A549 (cell line): ENCODE data around the gene JAKMIP1. TPM values are rescaled to one million over a fixed set of nuclear protein-coding genes. Genes with fewer than 3 reads are reported as not detected.

Source experiments
- ATAC-seq, 2 experiments: fragments of 200-7000 bp in 1 of 2; fragments of >200 bp in 1 of 2; cut with Nextera tagmentation in 1 of 2; cut with Tn5 transposase in 1 of 2; 3 replicates each; pipeline versions ENCODE4 v1.8.0 to v1.9.1; 2018 to 2020; ENCODE audit warnings: mild to moderate bottlenecking in 1 of 2, moderate library complexity in 1 of 2
- CTCF ChIA-PET: fragments of 300-600 bp; sonication (Branson Sonifier 250); formaldehyde crosslinking; extraction: SDS; loops from one replicate; lab custom pipeline; 2021; ENCODE audit warnings: antibody characterized with exemption, inconsistent platforms; lab: Yijun Ruan, JAX
- POLR2A ChIA-PET: fragments of 350-600 bp; formaldehyde crosslinking; extraction: SDS; loops from one replicate; lab custom pipeline; 2021; ENCODE audit warnings: antibody characterized with exemption, inconsistent platforms; lab: Yijun Ruan, JAX
- DNase-seq, 2 experiments: peaks; one replicate each; pipeline versions ENCODE4 v3.0.0 to v3.0.0-alpha.2; 2011 to 2016; ENCODE audit warnings: low read depth in 1 of 2, low spot score in 1 of 2
- FAIRE-seq: peaks from 2 replicates; lab custom pipeline; 2011; peaks lifted over from hg19 to GRCh38; lab: Jason Lieb, UNC
- H3K27ac ChIP-seq, 2 experiments: fragments of >200 bp; sonication (Bioruptor Twin); formaldehyde crosslinking; 3 replicates each; pipeline ENCODE4 v1.5.1; 2016 to 2017
- H3K4me1 ChIP-seq: fragments of >200 bp; sonication (Bioruptor Twin); formaldehyde crosslinking; 3 replicates; pipeline ENCODE4 v1.6.1; 2016
- H3K4me2 ChIP-seq: fragments of >200 bp; sonication (Bioruptor Twin); formaldehyde crosslinking; 3 replicates; pipeline ENCODE4 v1.6.1; 2016
- H3K4me3 ChIP-seq: fragments of >200 bp; sonication (Bioruptor Twin); formaldehyde crosslinking; 3 replicates; pipeline ENCODE4 v1.5.1; 2016
- H3K9me3 ChIP-seq: fragments of >200 bp; sonication (Bioruptor Twin); formaldehyde crosslinking; 3 replicates; pipeline ENCODE4 v1.6.1; 2016
- BCL3 ChIP-seq: fragments of >200 bp; sonication (Bioruptor Twin); formaldehyde crosslinking; IDR thresholded peaks from 3 replicates; pipeline ENCODE4 v1.6.1; 2016
- CBX2 ChIP-seq: fragments of 200-600 bp; sonication (generic); IDR thresholded peaks from 2 replicates; pipeline ENCODE4 v1.6.1; 2016; ENCODE audit warnings: low read depth, mild to moderate bottlenecking, borderline replicate concordance
- CEBPB ChIP-seq, 2 experiments: fragments of >200 bp in 1 of 2; sonication (Bioruptor Twin) in 1 of 2; formaldehyde crosslinking in 1 of 2; IDR thresholded peaks; 2 replicates each; pipeline ENCODE4 v1.6.1; 2012 to 2016
- CTCF ChIP-seq: fragments of >200 bp; sonication (Bioruptor Twin); formaldehyde crosslinking; IDR thresholded peaks from 3 replicates; pipeline ENCODE4 v1.5.1; 2016
- EHF ChIP-seq: fragments of 250-450 bp; sonication (Bioruptor Pico); IDR thresholded peaks from 2 replicates; pipeline ENCODE4 v1.5.0; 2020; ENCODE audit warnings: mild to moderate bottlenecking
- EHMT2 ChIP-seq: fragments of 200-600 bp; sonication (generic); IDR thresholded peaks from 2 replicates; pipeline ENCODE4 v1.6.1; 2016; ENCODE audit warnings: antibody characterized with exemption, low read depth, mild to moderate bottlenecking, moderate library complexity
- ESRRA ChIP-seq: fragments of 150-350 bp; IDR thresholded peaks from 2 replicates; pipeline ENCODE4 v1.6.1; 2014; ENCODE audit warnings: mild to moderate bottlenecking, low read length, borderline replicate concordance
- FOSB ChIP-seq: fragments of 250-450 bp; sonication (Bioruptor Pico); IDR thresholded peaks from 2 replicates; pipeline ENCODE4 v1.5.0; 2020; ENCODE audit warnings: mild to moderate bottlenecking, moderate library complexity
- FOSL2 ChIP-seq, 2 experiments: fragments of 450-650 bp in 1 of 2; fragments of >200 bp in 1 of 2; sonication (Bioruptor Twin) in 1 of 2; formaldehyde crosslinking; IDR thresholded peaks; 2 replicates each; pipeline versions ENCODE4 v1.5.0 to v1.6.1; 2016 to 2020; ENCODE audit warnings: mild to moderate bottlenecking in 1 of 2, moderate library complexity in 1 of 2
- HDAC2 ChIP-seq: fragments of 200-600 bp; sonication (generic); IDR thresholded peaks from 2 replicates; pipeline ENCODE4 v1.6.1; 2016
- HOXB13 ChIP-seq: fragments of 250-450 bp; sonication (Bioruptor Pico); IDR thresholded peaks from 2 replicates; pipeline ENCODE4 v1.5.0; 2020; ENCODE audit warnings: low read depth, mild to moderate bottlenecking, moderate library complexity
- HOXB5 ChIP-seq: fragments of 250-450 bp; sonication (Bioruptor Pico); IDR thresholded peaks from 2 replicates; pipeline ENCODE4 v1.5.0; 2020; ENCODE audit warnings: mild to moderate bottlenecking, moderate library complexity
- JUN ChIP-seq, 2 experiments: fragments of >200 bp; sonication (Bioruptor Twin); formaldehyde crosslinking; IDR thresholded peaks; 2 replicates in 1 of 2; 3 replicates in 1 of 2; pipeline ENCODE4 v1.6.1; 2016 to 2017
- KDM1A ChIP-seq: fragments of 200-600 bp; sonication (generic); IDR thresholded peaks from 2 replicates; pipeline ENCODE4 v1.6.1; 2016; ENCODE audit warnings: low read depth, mild to moderate bottlenecking
- NFE2L2 ChIP-seq: fragments of 150-350 bp; conservative IDR thresholded peaks from 2 replicates; pipeline ENCODE4 v1.6.1; 2014; ENCODE audit warnings: low read length
- NPAS2 ChIP-seq: fragments of 250-450 bp; sonication (Bioruptor Pico); IDR thresholded peaks from 2 replicates; pipeline ENCODE4 v1.8.0; 2022; ENCODE audit warnings: mild to moderate bottlenecking, moderate library complexity, borderline replicate concordance
- NR3C1 ChIP-seq: fragments of >200 bp; sonication (Bioruptor Twin); formaldehyde crosslinking; IDR thresholded peaks from 3 replicates; pipeline ENCODE4 v1.6.1; 2017
- PBX3 ChIP-seq: IDR thresholded peaks from 2 replicates; pipeline ENCODE4 v1.6.1; 2012
- POLR2A ChIP-seq: IDR thresholded peaks from 2 replicates; pipeline ENCODE4 v1.6.1; 2012; ENCODE audit warnings: mild to moderate bottlenecking, low read length
- POLR2AphosphoS2 ChIP-seq: conservative IDR thresholded peaks from 2 replicates; pipeline ENCODE4 v1.6.1; 2012; ENCODE audit warnings: low read length, improper control_type of control experiment, inconsistent platforms
- RAD21 ChIP-seq, 2 experiments: fragments of >200 bp in 1 of 2; sonication (Bioruptor Twin) in 1 of 2; formaldehyde crosslinking in 1 of 2; IDR thresholded peaks in 1 of 2; conservative IDR thresholded peaks in 1 of 2; 2 replicates in 1 of 2; 3 replicates in 1 of 2; pipeline ENCODE4 v1.6.1; 2012 to 2018; ENCODE audit warnings: inconsistent platforms in 1 of 2
- RNF2 ChIP-seq: fragments of 200-600 bp; sonication (generic); IDR thresholded peaks from 2 replicates; pipeline ENCODE4 v1.6.1; 2016; ENCODE audit warnings: low read depth, mild to moderate bottlenecking, antibody characterized with exemption, moderate library complexity, borderline replicate concordance
- ZFP36 ChIP-seq: fragments of 450-650 bp; IDR thresholded peaks from 2 replicates; pipeline ENCODE4 v1.6.1; 2014; ENCODE audit warnings: borderline replicate concordance; ENCODE audit not compliant: partially characterized antibody
- WGBS: methylation state at CpG from one replicate; pipeline ENCODE4 v1.1.6; 2017; ENCODE audit errors: missing lambda C conversion rate; 5-methylcytosine and 5-hydroxymethylcytosine counted together
- polyA plus RNA-seq, 4 experiments: library from polyadenylated mRNA; depleted of rRNA in 3 of 4; stranded (reverse); fragments of >200 nt; fragmentation: RNase III in 1 of 4; extraction: RNeasy Plus Mini Kit Qiagen cat#74134 plus additional on column Dnase treatment in 1 of 4; gene quantifications; 2 replicates in 3 of 4; 3 replicates in 1 of 4; pipeline ENCODE4 v1.2.3, GENCODE V29; 2011 to 2017
- TF ChIP-seq, protein P1 (sequence below): fragments of 150-350 bp; IDR thresholded peaks from 2 replicates; pipeline ENCODE4 v1.6.1; 2014; ENCODE audit warnings: low read depth, mild to moderate bottlenecking, low read length
- TF ChIP-seq, protein P2 (sequence below): IDR thresholded peaks from 2 replicates; pipeline ENCODE4 v1.6.1; 2012; ENCODE audit warnings: low read depth, borderline replicate concordance
- TF ChIP-seq, protein P3 (sequence below): fragments of 450-650 bp; IDR thresholded peaks from 2 replicates; pipeline ENCODE4 v1.6.1; 2014; ENCODE audit warnings: antibody characterized with exemption
- TF ChIP-seq, protein P4 (sequence below): IDR thresholded peaks from 2 replicates; pipeline ENCODE4 v1.6.1; 2012

Gene JAKMIP1
- polyA plus RNA-seq, 2 of the 4 experiments (the other 2 are of a cell fraction): not detected

GRCh38 chr4:5992171-5992827, 208.1 kb downstream of the JAKMIP1 start:
- ATAC-seq (no peak), DNase-seq (no peak), FAIRE-seq (no peak)
- ChIA-PET POLR2A (no interaction called here), CTCF (no interaction called here)
- Histone ChIP-seq H3K4me1 (no peaks in the 10 kb centered on the region), H3K27ac (no peak overlapping the region), H3K4me2 (no peak overlapping the region), H3K9me3 (no peaks in the 10 kb centered on the region), H3K4me3 (no peak overlapping the region)
- TF ChIP-seq NPAS2 (no peak), EHMT2 (no peak), PBX3 (no peak), FOSB (CRISPR knock-in tag) (no peak), FOSL2 (IDR thresholded peaks at IDR 0.05) (no peak), FOSL2 (CRISPR knock-in tag; IDR thresholded peaks at IDR 0.05) (no peak), HDAC2 (no peak), ZFP36 (no peak), EHF (CRISPR knock-in tag) (no peak)
- TF ChIP-seq, protein P1, sequence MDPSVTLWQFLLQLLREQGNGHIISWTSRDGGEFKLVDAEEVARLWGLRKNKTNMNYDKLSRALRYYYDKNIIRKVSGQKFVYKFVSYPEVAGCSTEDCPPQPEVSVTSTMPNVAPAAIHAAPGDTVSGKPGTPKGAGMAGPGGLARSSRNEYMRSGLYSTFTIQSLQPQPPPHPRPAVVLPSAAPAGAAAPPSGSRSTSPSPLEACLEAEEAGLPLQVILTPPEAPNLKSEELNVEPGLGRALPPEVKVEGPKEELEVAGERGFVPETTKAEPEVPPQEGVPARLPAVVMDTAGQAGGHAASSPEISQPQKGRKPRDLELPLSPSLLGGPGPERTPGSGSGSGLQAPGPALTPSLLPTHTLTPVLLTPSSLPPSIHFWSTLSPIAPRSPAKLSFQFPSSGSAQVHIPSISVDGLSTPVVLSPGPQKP: no peak
- TF ChIP-seq, protein P2, sequence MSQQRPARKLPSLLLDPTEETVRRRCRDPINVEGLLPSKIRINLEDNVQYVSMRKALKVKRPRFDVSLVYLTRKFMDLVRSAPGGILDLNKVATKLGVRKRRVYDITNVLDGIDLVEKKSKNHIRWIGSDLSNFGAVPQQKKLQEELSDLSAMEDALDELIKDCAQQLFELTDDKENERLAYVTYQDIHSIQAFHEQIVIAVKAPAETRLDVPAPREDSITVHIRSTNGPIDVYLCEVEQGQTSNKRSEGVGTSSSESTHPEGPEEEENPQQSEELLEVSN: no peak
- WGBS: 63% methylated on average over 17 of the region's 17 CpGs

- FAIRE-seq (no peak), ATAC-seq (no peak), DNase-seq (no peak)
- Histone ChIP-seq H3K9me3 (no peaks in the 10 kb centered on the region), H3K4me3 (no peak overlapping the region), H3K4me1 (no peaks in the 10 kb centered on the region), H3K27ac (no peak overlapping the region), H3K4me2 (no peak overlapping the region)
- TF ChIP-seq, protein P3, sequence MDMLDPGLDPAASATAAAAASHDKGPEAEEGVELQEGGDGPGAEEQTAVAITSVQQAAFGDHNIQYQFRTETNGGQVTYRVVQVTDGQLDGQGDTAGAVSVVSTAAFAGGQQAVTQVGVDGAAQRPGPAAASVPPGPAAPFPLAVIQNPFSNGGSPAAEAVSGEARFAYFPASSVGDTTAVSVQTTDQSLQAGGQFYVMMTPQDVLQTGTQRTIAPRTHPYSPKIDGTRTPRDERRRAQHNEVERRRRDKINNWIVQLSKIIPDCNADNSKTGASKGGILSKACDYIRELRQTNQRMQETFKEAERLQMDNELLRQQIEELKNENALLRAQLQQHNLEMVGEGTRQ: no peak
- TF ChIP-seq EHMT2: no peak
- TF ChIP-seq RNF2: no peak
- no peak for TF ChIP-seq NR3C1
- no peak for TF ChIP-seq CTCF
- no peak for TF ChIP-seq POLR2A
- no peak for TF ChIP-seq NFE2L2
- no peak for TF ChIP-seq ESRRA
- TF ChIP-seq BCL3: no peak
- no peak for TF ChIP-seq CBX2
- TF ChIP-seq CEBPB (IDR thresholded peaks at IDR 0.05): no peak
- TF ChIP-seq FOSB (CRISPR knock-in tag): no peak
- no peak for TF ChIP-seq HOXB13 (CRISPR knock-in tag)
- no peak for TF ChIP-seq POLR2AphosphoS2
- TF ChIP-seq KDM1A: no peak
- TF ChIP-seq NPAS2: no peak
- TF ChIP-seq RAD21 (conservative IDR thresholded peaks at IDR 0.05 in 1 of 2, IDR thresholded peaks at IDR 0.05 in 1 of 2): no peak
- TF ChIP-seq HOXB5 (CRISPR knock-in tag): no peak
- TF ChIP-seq, protein P4, sequence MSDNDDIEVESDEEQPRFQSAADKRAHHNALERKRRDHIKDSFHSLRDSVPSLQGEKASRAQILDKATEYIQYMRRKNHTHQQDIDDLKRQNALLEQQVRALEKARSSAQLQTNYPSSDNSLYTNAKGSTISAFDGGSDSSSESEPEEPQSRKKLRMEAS: no peak
- TF ChIP-seq JUN (IDR thresholded peaks at IDR 0.05): no peak
- ChIA-PET POLR2A (no interaction called here), CTCF (no interaction called here)
- 8% methylated on average over 1 of the region's 1 CpG for WGBS
Observed at GRCh38 chr4:5991405-5991804, 208.9 kb downstream of the JAKMIP1 start.
